Measurements from ENCODE around the gene MTRF1L.

Gene MTRF1L

GRCh38 chr6:153043719-153044118 lies 41.2 kb upstream of the MTRF1L start:
- Histone ChIP-seq H3K27ac (ENCODE audit: low read length) (no peak overlapping the region), H4K20me1 (ENCODE audit: insufficient read depth, low read length) (no peaks in the 10 kb centered on the region), H3K9me3 (replicated peaks; ENCODE audit: insufficient read depth, low read length) (no peaks in the 10 kb centered on the region), H3K27me3 (replicated peaks; ENCODE audit: insufficient read depth, low read length) (no peaks in the 10 kb centered on the region), H3K36me3 (replicated peaks; ENCODE audit: insufficient read depth, low read length) (no peaks in the 10 kb centered on the region), H3K79me2 (ENCODE audit: low read length) (no peaks in the 10 kb centered on the region), H3K4me2 (ENCODE audit: low read depth, low read length) (no peak overlapping the region), H2AFZ (ENCODE audit: low read length) (no peak overlapping the region), H3K9me2 (replicated peaks; ENCODE audit: insufficient read depth, low read length) (no peaks in the 10 kb centered on the region), H3F3A (ENCODE audit: insufficient read depth, low read length) (no peaks in the 10 kb centered on the region), H3K9ac (ENCODE audit: low read length) (no peak overlapping the region), H3K4me1 (ENCODE audit: low read length) (no peaks in the 10 kb centered on the region), H3K4me3 (ENCODE audit: low read length) (no peak overlapping the region)
- no peak for DNase-seq
- TF ChIP-seq CTCF (IDR thresholded peaks at IDR 0.05; ENCODE audit: low read length) (no peak), EZH2 (optimal IDR thresholded peaks at IDR 0.05; ENCODE audit: low read depth, low read length) (no peak), EZH2phosphoT487 (IDR thresholded peaks at IDR 0.05; ENCODE audit: low read length) (no peak)

- Histone ChIP-seq H4K20me1 (ENCODE audit: insufficient read depth, low read length) (no peaks in the 10 kb centered on the region), H2AFZ (ENCODE audit: low read length) (no peak overlapping the region), H3K9me3 (replicated peaks; ENCODE audit: insufficient read depth, low read length) (no peaks in the 10 kb centered on the region), H3K27ac (ENCODE audit: low read length) (no peak overlapping the region), H3K4me3 (ENCODE audit: low read length) (no peak overlapping the region), H3K79me2 (ENCODE audit: low read length) (no peaks in the 10 kb centered on the region), H3F3A (ENCODE audit: insufficient read depth, low read length) (no peaks in the 10 kb centered on the region), H3K36me3 (replicated peaks; ENCODE audit: insufficient read depth, low read length) (no peaks in the 10 kb centered on the region), H3K4me2 (ENCODE audit: low read depth, low read length) (no peak overlapping the region), H3K27me3 (replicated peaks; ENCODE audit: insufficient read depth, low read length) (no peaks in the 10 kb centered on the region), H3K9me2 (replicated peaks; ENCODE audit: insufficient read depth, low read length) (no peaks in the 10 kb centered on the region), H3K9ac (ENCODE audit: low read length) (no peak overlapping the region), H3K4me1 (ENCODE audit: low read length) (no peaks in the 10 kb centered on the region)
- TF ChIP-seq EZH2phosphoT487 (IDR thresholded peaks at IDR 0.05; ENCODE audit: low read length) (no peak), EZH2 (optimal IDR thresholded peaks at IDR 0.05; ENCODE audit: low read depth, low read length) (no peak), CTCF (IDR thresholded peaks at IDR 0.05; ENCODE audit: low read length) (no peak)
- DNase-seq: no peak
Observed at GRCh38 chr6:153038378-153039057, 36.0 kb upstream of the MTRF1L start.

GRCh38 chr6:153034139-153034538 lies 31.6 kb upstream of the MTRF1L start:
- Histone ChIP-seq H3K9me3 (replicated peaks; ENCODE audit: insufficient read depth, low read length) (no peaks in the 10 kb centered on the region), H3K27ac (ENCODE audit: low read length) (no peak overlapping the region), H2AFZ (ENCODE audit: low read length) (no peak overlapping the region), H3F3A (ENCODE audit: insufficient read depth, low read length) (no peaks in the 10 kb centered on the region), H3K4me2 (ENCODE audit: low read depth, low read length) (no peak overlapping the region), H4K20me1 (ENCODE audit: insufficient read depth, low read length) (no peaks in the 10 kb centered on the region), H3K4me1 (ENCODE audit: low read length) (no peaks in the 10 kb centered on the region), H3K4me3 (ENCODE audit: low read length) (no peak overlapping the region), H3K9me2 (replicated peaks; ENCODE audit: insufficient read depth, low read length) (no peaks in the 10 kb centered on the region), H3K9ac (ENCODE audit: low read length) (no peak overlapping the region), H3K79me2 (ENCODE audit: low read length) (no peaks in the 10 kb centered on the region), H3K27me3 (replicated peaks; ENCODE audit: insufficient read depth, low read length) (no peaks in the 10 kb centered on the region), H3K36me3 (replicated peaks; ENCODE audit: insufficient read depth, low read length) (no peaks in the 10 kb centered on the region)
- no peak for TF ChIP-seq EZH2 (optimal IDR thresholded peaks at IDR 0.05; ENCODE audit: low read depth, low read length)
- no peak for TF ChIP-seq EZH2phosphoT487 (IDR thresholded peaks at IDR 0.05; ENCODE audit: low read length)
- TF ChIP-seq CTCF (IDR thresholded peaks at IDR 0.05; ENCODE audit: low read length): no peak
- no peak for DNase-seq
